RKO (cell line): ENCODE data around the gene ABR.
"Not testable (repeated sequence)": the region's sequence is repeated elsewhere in the genome, so short reads cannot be mapped to it uniquely, and the experiment has no call there.

Source experiments
- DNase-seq: peaks from one replicate; pipeline ENCODE4 v3.0.0-alpha.2; 2016; ENCODE audit warnings: low spot score

The ABR gene

GRCh38 chr17:1095090-1095852 lies 84.5 kb downstream of the ABR start:
- no peak for DNase-seq

GRCh38 chr17:1094591-1094990 lies 85.2 kb downstream of the ABR start:
- no peak for DNase-seq

GRCh38 chr17:1091900-1092299 lies 87.9 kb downstream of the ABR start:
- DNase-seq, result no peak

- DNase-seq, result no peak
These were observed 88.6 kb downstream of the ABR start for GRCh38 chr17:1091190-1091534.

GRCh38 chr17:1090465-1091189 lies 89.2 kb downstream of the ABR start:
- no peak for DNase-seq

GRCh38 chr17:1089915-1090314 lies 89.9 kb downstream of the ABR start:
- no peak for DNase-seq

- DNase-seq, result no peak
These were observed 92.2 kb downstream of the ABR start for GRCh38 chr17:1087381-1088241.

DNA sequence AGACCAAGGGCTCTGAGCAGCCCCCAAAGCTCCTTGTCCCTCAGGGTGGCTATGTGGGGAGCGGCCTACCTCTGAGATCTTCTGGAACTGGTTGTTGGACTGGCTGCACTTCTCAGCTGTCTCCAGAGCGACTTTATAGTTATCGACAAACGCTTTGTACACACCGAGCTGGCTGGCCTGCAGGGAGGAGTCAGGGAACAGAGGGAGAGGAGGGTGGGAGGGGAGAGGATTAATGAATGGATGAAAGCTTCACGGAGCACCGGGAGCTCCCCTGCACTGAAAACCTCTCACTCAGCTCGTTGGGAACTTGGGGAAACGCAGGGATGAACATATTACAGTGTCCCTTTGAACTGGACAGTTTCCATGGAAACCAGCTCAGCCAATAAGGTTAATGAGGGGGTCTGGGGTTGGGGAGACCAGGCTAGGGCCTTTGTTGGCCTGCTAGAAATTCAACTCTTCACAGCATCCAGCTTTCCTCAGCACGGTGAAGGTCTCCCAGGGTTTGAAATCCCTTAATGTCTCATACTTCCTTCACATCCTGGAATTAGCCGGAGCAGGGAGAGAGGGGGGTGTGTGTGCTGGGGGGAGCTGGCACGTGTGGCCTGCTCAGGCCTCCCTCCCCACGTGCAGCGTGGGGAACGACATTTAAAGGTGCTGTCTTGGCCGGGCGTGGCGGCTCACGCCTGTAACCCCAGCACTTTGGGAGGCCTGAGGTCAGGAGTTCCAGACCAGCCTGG lies 96.2 kb downstream of the ABR start:
- DNase-seq, result no peak

DNA sequence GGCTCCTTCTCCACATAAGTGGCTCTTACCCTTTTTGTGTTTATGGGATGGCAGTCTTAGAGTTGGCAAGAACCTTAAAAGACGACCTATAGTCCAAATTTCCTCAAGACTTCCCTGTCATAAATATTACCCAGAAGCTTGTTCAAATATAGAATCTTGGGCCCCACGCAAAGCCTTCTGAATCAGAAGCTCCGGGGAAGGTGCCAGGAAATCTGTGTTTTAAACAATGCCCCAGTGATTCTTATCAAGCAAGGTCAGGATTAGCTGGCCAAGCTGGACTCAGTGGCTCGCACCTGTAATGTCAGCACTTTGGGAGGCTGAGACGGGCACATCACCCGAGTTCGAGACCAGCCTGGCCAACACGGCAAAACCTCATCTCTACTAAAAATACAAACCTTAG lies 97.2 kb downstream of the ABR start:
- DNase-seq, result no peak

DNA sequence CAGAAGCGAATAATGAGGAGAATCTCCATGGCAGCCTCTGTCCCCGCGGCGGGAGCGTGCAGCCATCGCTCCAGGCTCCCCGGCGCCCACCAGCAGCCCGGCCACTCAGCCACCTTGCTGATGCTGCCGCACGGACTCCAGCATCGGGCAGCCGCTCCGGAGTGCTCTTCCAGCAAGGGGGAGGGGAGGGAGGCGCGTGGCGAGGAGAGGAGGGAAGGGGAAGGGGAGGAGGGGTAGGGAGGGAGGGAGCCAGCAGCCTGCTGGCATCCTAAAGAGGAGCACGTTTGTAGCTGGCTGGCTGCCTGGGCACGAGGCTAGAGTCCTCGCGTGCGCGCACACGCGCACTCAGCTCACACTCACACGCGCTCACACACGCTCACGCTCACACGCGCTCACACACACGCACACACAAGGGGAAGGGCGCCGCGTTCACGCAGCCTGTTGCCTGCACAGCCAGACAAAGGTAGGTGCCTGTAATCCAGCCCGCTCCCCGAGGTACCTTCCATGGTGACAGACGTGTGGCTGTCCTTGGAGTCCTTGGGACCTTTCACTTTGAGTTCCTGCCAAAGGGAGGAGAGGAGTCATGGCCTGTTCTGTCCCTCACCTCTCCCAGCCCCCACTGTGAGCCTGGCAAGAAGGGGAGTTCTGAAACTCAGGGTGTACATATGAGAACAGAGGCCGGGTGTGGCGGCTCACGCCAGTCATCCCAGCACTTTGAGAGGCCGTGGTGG lies 100.8 kb downstream of the ABR start:
- no peak for DNase-seq

DNA sequence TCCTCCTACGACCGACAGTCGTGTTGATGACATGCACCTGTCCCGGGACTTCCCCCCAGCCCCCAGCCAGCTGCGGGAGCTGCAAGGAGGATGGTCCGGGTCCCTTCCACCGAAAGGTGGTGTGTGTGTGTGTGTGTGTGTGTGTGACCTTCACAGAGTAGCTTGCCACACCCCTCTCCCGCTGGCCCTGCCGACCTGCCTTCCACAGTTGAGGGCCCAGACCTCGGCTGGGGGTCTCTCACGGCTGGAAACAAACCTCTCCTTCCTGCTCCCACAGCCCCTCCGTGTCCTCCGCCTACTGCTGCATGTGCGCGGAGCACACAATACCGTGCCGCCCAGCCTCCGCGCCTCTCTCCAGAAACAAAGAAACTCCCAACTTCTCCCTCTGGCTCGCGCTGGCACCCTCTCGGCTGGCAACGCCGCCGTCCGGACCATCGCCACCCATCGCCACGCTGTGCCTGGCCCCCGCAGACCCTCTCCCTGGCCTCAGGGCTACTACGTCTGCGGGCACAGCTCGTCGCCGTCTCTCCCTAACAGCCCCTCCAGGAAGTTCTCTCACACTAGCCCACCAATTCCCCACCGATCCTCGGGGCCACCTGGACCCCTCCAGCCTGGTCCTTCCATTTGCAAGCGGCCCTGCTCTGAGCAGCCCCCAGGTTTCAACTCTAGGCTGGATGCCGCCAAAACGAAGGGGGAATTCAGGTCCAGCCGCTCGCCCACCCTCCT lies 101.6 kb downstream of the ABR start:
- no peak for DNase-seq

DNA sequence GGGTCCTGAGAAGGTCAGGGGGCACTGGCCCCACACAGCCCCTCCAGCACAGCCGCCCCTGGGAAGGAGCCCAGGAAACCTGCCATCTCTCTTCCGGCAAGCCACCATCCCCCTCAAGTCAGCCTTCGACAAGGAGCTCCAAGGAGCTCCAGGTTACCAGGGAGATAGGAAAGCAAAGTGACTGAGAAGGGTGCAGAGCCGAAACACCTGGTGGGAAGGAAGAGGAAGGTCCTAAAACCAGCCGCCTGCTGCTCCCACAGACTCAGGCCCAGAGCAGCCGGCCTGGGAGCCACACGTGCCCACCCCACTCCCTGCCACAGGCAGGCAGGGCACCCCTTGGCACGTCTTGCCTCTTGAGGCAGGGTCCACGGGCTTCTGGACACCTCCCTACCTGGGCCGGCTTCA lies 102.2 kb downstream of the ABR start:
- no peak for DNase-seq

- no peak for DNase-seq
These were observed 102.8 kb downstream of the ABR start for GRCh38 chr17:1076982-1077302.

DNA sequence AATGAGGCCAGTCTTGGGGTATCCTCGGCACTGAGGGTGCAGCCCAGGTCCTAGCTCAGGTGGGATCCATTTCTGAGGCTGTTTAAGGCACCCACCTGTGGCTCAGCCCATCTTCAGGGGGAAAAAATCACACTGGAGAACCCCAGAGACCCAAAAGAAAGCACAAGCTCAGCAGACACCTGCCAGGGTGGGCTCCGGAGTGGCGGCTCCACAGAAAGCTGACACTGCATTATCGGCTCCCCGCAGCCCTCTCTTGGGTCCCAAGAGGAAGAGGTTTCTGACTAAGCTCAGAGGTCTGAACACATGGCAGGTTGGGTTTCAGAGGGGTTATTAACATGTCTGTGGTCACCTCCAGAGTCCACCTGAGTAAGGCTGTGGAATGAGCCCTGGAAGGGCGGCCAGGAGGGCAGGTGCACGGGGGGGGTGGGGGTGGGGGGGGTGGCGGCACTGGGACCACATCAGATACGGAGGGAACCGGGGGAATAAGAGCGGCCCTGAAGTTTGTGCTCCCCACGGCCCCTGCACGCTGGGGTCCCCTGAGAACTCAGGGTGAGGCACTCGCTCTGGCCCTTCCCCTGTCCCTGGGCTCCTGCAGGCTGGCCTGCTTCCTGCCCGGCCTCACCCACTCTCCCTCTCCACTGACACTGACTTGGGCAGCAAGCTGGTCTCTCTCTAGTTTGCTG lies 103.3 kb downstream of the ABR start:
- no peak for DNase-seq

- DNase-seq, result no peak
These were observed 104.7 kb downstream of the ABR start for GRCh38 chr17:1074886-1075605.

GRCh38 chr17:1073963-1074625 lies 105.7 kb downstream of the ABR start:
- not testable (repeated sequence) for DNase-seq

GRCh38 chr17:1073241-1073962 lies 106.4 kb downstream of the ABR start:
- DNase-seq, result no peak

GRCh38 chr17:1072551-1072961 lies 107.2 kb downstream of the ABR start:
- no peak for DNase-seq
